Kidney (tissue), 14 donors: ENCODE measurements around the gene SREBF1. TPM values are rescaled to one million over a fixed set of nuclear protein-coding genes. Genes with fewer than 3 reads are reported as not detected.
A peak's percentile ranks its signal among the peaks of the same experiment; 100 is the strongest.

Experiments used
- DNase-seq, 5 donors: peaks; one replicate each; pipeline ENCODE4 v3.0.0-alpha.2; 2013 to 2020
- FAIRE-seq: peaks from 2 replicates; lab custom pipeline; 2012; peaks lifted over from hg19 to GRCh38; lab: Jason Lieb, UNC
- H3K27ac ChIP-seq, 2 donors: one replicate each; pipeline ENCODE4 v1.7.0; 2013; ENCODE audit warnings: low read depth in 2 of 2, low read length in 2 of 2, inconsistent platforms in 1 of 2
- H3K27me3 ChIP-seq: one replicate; pipeline ENCODE4 v1.7.1; 2013; ENCODE audit warnings: low read length, inconsistent platforms; ENCODE audit not compliant: control insufficient read depth, insufficient read depth
- H3K36me3 ChIP-seq, 3 donors: one replicate each; pipeline versions ENCODE4 v1.7.0 to v1.7.1; 2013; ENCODE audit warnings: low read length in 3 of 3, control low read depth in 1 of 3, inconsistent platforms in 1 of 3; ENCODE audit not compliant: insufficient read depth in 3 of 3, control insufficient read depth in 2 of 3
- H3K4me1 ChIP-seq, 3 donors: one replicate each; pipeline versions ENCODE4 v1.7.0 to v1.7.1; 2013; ENCODE audit warnings: low read length in 3 of 3, inconsistent platforms in 1 of 3, low read depth in 1 of 3; ENCODE audit not compliant: control insufficient read depth in 2 of 3, insufficient read depth in 2 of 3
- H3K4me3 ChIP-seq, 3 donors: one replicate each; pipeline versions ENCODE4 v1.7.0 to v1.8.1; 2013; ENCODE audit warnings: low read length in 3 of 3, control low read depth in 1 of 3, inconsistent platforms in 1 of 3
- H3K9ac ChIP-seq, 3 donors: one replicate each; pipeline versions ENCODE4 v1.7.0 to v1.7.1; 2013; ENCODE audit warnings: low read length in 3 of 3, control low read depth in 1 of 3, inconsistent platforms in 1 of 3
- H3K9me3 ChIP-seq, 3 donors: one replicate each; pipeline versions ENCODE4 v1.7.0 to v1.7.1; 2013; ENCODE audit warnings: low read length in 3 of 3, control low read depth in 1 of 3, inconsistent platforms in 1 of 3; ENCODE audit not compliant: control insufficient read depth in 2 of 3, insufficient read depth in 1 of 3
- CTCF ChIP-seq: IDR thresholded peaks from 3 replicates; pipeline ENCODE4 v1.5.1; 2012; ENCODE audit warnings: mild to moderate bottlenecking, moderate library complexity, borderline replicate concordance; ENCODE audit not compliant: insufficient read depth; ENCODE audit errors: extremely low read depth
- intact Hi-C: fragments of 100-400 bp; cut with DNase I; formaldehyde crosslinking; loops from one replicate; pipeline ENCODE4 v1.11.1; 2022
- polyA plus RNA-seq: library from polyadenylated mRNA; stranded (reverse); fragments of 350-450 nt; fragmentation: Illumina TruSeq; extraction: RNeasy Lipid Tissue Mini Kit (QIAGEN cat#74804); gene quantifications from one replicate; pipeline ENCODE4 v1.2.3, GENCODE V29; 2014; ENCODE audit warnings: low read depth, low replicate concordance; ENCODE audit not compliant: insufficient read depth
- total RNA-seq: library from RNA; stranded (reverse); fragmentation: NEBNext Ultra II Directional; extraction: Animal tissue kit (Norgen Biotek cat#: 25700); gene quantifications from one replicate; pipeline ENCODE4 v1.2.1, GENCODE V29; 2021
- donor health status: control.
- donor health status: control.
- donor health status: control.
- donor health status: control.
- donor health status: control.
- donor health status: DM: yes; HTN: yes; CAD: no.
- donor health status: Normal renal cell carcinoma (clear cell type).

SREBF1 gene
- total and polyA plus RNA-seq, 2 donors from 2014 or later: 37.6 to 48.3 TPM

GRCh38 chr17:17824119-17824782, 12.5 kb downstream of the SREBF1 start:
- peaks cover 2 to 60% (median 37%) of the 10 kb centered on the region in 3 donors for H3K4me1 ChIP-seq
- TF ChIP-seq CTCF: no peak
- H3K9ac ChIP-seq: peak overlapping the region; percentile 26 to 72 (median 72)
- H3K4me3 ChIP-seq: peak overlapping the region; percentile 23 to 56 (median 24)
- intact Hi-C loops: no loop called here
- no peaks in the 10 kb centered on the region for H3K9me3 ChIP-seq
- peaks cover 0 to under 1% (median 0%) of the 10 kb centered on the region in 3 donors for H3K36me3 ChIP-seq
- no peak for FAIRE-seq
- peak in 2 of 5 donors; percentile 28 to 82 for DNase-seq
- H3K27ac ChIP-seq: peak overlapping the region; percentile 91
- H3K27me3 ChIP-seq: no peaks in the 10 kb centered on the region

DNA sequence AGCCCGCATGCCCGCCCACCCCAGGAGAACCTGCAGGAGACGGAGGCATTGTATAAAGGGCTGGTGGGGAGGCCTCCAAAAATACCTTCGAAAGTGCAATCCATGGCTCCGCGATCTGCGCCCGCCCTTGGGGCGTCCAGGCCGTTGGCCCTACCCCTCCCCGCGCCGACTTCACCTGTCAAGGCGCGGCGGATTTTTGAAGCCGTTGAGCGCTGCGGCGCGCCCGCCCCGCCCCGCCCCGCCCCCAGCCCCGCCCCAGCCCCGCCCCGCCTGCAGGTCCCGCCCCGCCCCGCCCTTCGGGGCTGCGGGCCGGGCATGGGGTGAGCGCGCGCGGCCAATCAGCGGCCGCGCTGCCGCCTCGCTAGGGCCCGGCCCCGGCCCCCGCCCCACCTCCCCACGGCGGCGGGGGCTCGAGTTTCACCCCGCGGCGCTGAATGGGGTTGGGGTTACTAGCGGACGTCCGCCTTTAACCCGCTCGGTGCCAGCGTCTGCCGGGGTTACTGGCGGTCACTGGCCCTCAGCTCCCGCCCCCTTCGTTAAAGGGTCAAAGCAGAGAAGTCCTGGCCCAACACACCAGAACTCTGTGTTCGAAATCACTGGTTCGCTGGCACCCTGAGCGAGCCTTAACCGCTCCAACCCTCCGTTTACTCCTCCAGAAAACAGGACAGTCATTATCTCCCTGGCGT, 13.2 kb downstream of the SREBF1 start:
- DNase-seq (peak; percentile 87 to 96 (median 93)), FAIRE-seq (no peak)
- Histone ChIP-seq H3K27me3 (no peaks in the 10 kb centered on the region), H3K27ac (peak overlapping the region; percentile 91), H3K9me3 (no peaks in the 10 kb centered on the region), H3K9ac (peak overlapping the region; percentile 26 to 72 (median 72)), H3K36me3 (peaks cover 0 to 8% (median 6%) of the 10 kb centered on the region in 3 donors), H3K4me3 (peak overlapping the region; percentile 23 to 61 (median 60)), H3K4me1 (peaks cover 2 to 60% (median 37%) of the 10 kb centered on the region in 3 donors)
- intact Hi-C loops: no loop called here
- TF ChIP-seq CTCF: no peak

- no peak for DNase-seq
- H3K9me3 ChIP-seq: no peaks in the 10 kb centered on the region
- peak overlapping the region; percentile 11 to 61 (median 60) for H3K4me3 ChIP-seq
- H3K9ac ChIP-seq: peak overlapping the region in 1 of 3 donors; percentile 47
- no peaks in the 10 kb centered on the region for H3K27me3 ChIP-seq
- H3K4me1 ChIP-seq: peaks cover 2 to 53% (median 27%) of the 10 kb centered on the region in 3 donors
- H3K36me3 ChIP-seq: peaks cover 0 to 12% (median 6%) of the 10 kb centered on the region in 3 donors
- TF ChIP-seq CTCF: no peak
- no peak overlapping the region for H3K27ac ChIP-seq
- intact Hi-C loops: no loop called here
- FAIRE-seq: no peak
These were observed 14.2 kb downstream of the SREBF1 start for GRCh38 chr17:17822616-17823015.
